Stimulated activated naive CD4-positive, alpha-beta T cell (primary cell): ENCODE data around the gene NLGN3.

Source experiments
- DNase-seq, 6 experiments: peaks; one replicate each; lab custom pipeline; 2025; lab: John Stamatoyannopoulos, UW

Gene NLGN3

DNA sequence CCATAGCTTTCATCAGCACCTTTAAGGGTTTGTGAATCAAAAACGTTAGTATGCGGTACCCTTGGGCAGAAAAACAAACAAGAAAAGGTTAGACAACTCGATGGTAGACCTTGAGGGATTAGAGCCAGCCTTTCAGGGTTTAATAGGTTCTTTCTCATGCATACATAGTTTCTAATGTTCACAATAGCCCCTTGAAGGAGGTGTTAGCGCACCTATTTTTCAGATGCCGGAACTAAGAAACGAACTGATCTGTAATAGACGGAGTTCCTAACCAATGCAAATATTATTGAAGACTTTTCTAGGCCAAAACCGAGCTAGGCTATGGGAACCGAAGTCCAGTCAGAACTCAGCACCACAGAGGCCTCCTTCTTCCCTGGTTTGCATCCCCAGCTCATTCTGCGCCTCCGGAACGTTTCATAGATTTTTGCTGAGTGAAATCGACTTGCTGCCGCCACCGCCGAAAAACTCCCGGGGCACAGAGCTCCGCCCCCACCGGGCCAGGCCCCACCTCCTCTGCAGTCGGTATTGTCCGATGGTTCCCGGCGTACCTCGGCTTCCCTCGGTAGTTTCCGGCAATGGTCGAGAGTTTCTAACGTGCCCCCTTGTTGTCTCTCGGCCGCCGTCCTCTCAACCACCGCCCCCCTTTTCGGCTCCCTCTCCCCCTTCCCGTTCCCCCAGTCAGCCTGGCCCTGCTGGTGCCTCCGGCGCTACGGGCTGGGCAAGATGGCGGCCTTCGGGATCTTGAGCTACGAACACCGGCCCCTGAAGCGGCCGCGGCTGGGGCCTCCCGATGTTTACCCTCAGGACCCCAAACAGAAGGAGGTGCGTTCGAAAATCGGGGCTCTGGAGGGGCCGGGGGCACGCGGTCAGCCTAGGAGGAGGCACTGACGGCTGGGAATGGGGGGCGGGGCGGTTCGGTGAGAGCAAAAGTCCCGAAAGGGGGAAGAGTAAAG, 26.3 kb upstream of the NLGN3 start, which contains the start of gene MED12:
Gene MED12 (plus strand): TSS at position 565 of the 953 bp plus-strand sequence. CDS start 159 bp downstream, at position 724.
- peak; percentile 53 to 80 (median 72) for DNase-seq

DNA sequence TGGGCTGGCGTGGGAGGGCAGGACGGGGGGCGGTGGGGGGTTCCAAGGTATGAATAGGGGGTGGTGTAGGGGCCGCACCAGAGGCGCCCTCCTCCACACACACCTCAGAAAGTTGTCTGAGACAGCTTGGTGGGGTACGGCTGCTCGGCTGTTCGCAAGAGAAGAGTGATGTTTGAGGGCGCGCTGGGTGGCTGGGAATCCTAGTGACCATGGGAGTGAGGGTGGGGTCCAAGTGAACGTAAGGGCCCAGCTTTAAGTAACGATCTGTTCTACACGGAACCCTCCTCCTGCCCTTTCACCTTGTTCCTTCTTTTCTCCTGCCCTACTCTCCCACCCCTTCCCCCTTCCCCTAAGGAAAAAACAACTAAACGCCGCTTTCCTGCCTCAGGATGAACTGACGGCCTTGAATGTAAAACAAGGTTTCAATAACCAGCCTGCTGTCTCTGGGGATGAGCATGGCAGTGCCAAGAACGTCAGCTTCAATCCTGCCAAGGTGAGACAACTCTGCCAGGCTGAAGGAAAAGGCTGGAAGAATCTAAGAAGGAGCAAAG, 25.6 kb upstream of the NLGN3 start:
- no peak for DNase-seq

DNA sequence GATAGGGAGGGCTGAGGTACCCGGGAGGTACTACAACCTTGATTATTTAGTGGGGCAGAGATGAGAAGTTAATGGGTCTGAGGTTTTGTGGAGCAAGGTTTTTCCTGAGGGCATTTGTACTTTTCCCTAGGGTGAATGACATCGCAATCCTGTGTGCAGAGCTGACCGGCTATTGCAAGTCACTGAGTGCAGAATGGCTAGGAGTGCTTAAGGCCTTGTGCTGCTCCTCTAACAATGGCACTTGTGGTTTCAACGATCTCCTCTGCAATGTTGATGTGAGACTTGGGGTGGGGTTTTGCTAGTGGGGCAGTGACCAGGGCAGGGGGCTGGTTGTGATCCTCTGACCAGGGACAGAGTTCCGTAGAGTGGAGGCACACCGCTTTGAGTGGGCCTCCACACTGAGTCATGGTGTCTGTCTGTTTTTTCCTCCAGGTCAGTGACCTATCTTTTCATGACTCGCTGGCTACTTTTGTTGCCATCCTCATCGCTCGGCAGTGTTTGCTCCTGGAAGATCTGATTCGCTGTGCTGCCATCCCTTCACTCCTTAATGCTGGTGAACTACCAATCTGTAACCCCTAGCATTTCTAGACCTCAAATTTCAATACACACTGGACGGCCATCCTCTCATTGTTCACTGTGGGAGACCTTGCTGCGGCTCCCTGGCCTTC, 16.3 kb upstream of the NLGN3 start:
- DNase-seq: no peak

GRCh38 chrX:71128915-71129765, 15.5 kb upstream of the NLGN3 start:
- peak; percentile 57 to 82 (median 68) for DNase-seq

DNA sequence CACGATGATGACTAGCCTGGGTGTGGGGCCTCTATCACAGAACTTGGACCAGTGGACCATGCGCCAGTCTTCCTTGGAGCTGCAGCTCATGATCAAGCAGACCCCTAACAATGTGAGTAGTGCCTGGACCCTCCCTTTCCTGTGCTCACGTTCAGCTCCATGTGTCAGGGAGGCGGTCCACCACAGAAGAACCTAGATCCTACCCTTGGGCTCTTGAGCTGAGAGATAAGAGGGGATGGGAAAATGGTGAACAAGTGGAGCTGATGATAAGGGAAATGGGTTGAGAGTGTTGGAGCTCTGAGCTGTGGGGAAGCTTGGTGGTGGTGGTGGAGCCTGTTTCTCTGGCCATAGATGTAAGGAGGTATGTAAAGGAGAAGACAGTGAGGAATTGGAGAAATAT, 13.1 kb upstream of the NLGN3 start:
- no peak for DNase-seq

GRCh38 chrX:71140440-71140839, 4.2 kb upstream of the NLGN3 start:
- no peak for DNase-seq

- no peak for DNase-seq
Observed at GRCh38 chrX:71143508-71143907, 1.1 kb upstream of the NLGN3 start.

- DNase-seq: no peak
Observed at GRCh38 chrX:71147496-71148277, 3.0 kb downstream of the NLGN3 start.

GRCh38 chrX:71148278-71148663, 3.6 kb downstream of the NLGN3 start:
- no peak for DNase-seq

DNA sequence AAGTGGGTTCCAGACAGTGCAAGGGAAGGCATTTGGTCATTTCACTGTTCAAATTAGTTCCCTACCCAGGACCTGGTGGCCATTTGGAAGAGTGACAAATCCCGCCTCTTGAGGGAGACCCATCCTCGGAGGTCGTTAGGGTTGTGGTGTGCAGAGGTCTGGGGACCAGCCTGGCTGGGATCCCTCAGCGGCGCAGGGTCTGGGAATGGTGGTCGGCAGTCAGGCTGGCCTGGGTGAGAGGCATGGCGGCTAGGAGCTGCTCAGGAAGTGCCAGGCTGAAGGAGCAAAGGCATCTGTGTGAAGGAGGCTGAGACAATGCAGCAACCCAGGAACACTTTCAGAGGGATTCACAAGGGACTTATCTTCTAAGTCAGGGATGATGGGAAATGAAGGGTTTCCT, 6.7 kb downstream of the NLGN3 start:
- DNase-seq: no peak

DNA sequence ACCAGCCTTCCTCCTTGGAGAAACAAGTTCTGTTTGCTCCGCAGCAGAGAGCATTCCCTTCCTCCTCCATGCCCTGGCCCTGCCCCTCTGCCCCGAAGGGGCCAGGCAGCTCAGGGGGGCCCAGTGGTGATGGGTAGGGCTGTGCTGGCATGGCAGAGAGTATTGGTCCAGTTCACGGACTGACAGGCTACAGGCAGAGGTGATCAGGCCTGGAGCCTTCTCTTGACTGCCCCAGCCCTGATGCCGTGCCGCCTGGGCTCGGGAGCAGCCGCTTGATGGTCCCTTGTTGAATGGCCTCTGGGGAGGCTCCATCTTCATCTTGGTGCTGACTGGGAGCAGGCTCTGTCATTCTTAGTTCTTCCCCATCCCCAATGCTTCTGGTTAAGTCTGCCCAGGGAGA, 9.6 kb downstream of the NLGN3 start:
- no peak for DNase-seq

DNA sequence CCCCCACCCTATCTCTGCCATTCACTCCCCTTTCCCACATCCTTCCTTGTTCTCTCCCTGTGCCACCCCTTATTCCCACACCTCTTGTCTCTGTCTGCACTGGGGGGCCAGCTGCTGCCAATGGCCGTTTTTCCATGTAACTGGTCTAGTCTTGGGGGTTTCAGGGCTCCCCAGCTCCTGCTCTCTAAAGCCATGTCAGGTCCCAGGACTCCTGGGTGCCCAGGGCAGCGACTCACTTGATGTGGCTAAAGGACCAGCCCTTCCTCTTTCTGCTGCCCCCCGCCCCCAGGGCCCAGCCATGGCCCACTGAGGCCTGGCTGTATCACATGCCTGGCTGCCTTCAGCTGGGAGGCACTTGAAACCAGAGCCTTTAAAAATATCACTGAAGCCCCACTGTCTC, 10.0 kb downstream of the NLGN3 start:
- DNase-seq: no peak

DNA sequence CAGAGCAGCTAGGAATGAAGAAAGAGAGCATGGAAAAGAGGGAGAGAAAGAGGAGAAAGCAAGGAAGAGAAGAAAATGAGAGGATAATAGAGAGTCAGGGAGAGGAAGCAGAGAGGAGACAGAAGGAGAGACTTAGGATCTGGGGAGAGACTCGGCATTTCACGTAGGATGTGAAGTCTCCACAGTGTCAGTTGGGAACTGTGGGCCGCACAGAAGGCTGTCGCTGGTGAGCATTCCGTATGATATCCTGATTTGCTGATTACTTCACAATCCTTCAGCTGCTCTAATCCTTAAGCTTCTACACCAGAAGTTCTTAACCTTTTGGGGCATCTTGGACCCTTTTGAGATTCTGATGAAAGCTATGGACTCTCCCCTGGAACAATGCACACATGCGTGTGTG, 14.0 kb downstream of the NLGN3 start:
- DNase-seq: no peak

- peak in 3 of 6 experiments; percentile 21 to 43 (median 38) for DNase-seq
Observed at GRCh38 chrX:71159335-71159734, 14.7 kb downstream of the NLGN3 start.

- no peak for DNase-seq
Observed at GRCh38 chrX:71160475-71160874, 15.8 kb downstream of the NLGN3 start.

DNA sequence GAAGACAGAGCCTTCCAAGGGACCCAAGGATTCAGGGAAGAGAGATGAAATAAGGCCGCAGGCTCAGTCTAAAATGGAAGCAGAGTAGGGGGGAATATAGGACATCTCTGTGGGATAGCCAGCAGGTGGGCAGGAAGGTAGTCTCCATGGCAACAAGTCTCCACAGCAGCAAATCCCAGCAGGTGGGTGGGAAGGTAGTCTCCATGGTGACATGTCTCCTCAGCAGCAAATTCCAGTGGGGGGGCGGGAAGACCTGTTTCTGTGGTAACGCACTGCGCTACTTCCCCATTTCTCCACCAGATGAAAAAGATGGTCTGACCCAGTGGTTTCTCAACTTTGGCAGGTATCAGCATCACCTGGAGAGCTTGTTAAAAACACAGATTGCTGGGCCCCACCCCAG, 18.3 kb downstream of the NLGN3 start:
- DNase-seq: no peak

GRCh38 chrX:71164071-71164470, 19.4 kb downstream of the NLGN3 start:
- no peak for DNase-seq

- no peak for DNase-seq
Observed at GRCh38 chrX:71166461-71166860, 21.8 kb downstream of the NLGN3 start.

- DNase-seq: no peak
Observed at GRCh38 chrX:71167031-71167781, 22.6 kb downstream of the NLGN3 start.

DNA sequence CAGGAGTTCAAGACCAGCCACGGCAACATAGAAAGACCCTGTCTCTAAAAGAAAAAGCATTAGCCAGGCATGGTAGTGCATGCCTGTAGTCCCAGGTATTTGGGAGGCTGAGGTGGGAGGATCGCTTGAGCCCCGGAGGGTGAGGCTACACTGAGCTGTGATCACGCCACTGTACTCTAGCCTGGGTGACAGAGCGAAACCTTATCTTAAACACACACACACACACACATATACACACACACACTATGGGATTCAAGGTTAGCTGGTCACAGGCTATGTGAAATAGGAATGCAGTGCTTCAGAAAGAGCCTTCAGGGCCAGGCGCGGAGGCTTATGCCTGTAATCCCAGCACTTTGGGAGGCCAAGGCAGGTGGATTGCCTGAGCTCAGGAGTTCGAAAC, 23.5 kb downstream of the NLGN3 start:
- DNase-seq: no peak
